GM12873 (cell line): ENCODE results near the gene ZNF610.

Experiments
- CTCF ChIP-seq: IDR thresholded peaks from 2 replicates; pipeline ENCODE4 v1.5.1; 2012; ENCODE audit warnings: low read depth, mild to moderate bottlenecking, moderate library complexity, low read length, control low read depth; ENCODE audit not compliant: insufficient read depth; ENCODE audit errors: missing control alignments

Gene ZNF610

GRCh38 chr19:52322429-52322828 is 13.6 kb upstream of the ZNF610 start:
- no peak for TF ChIP-seq CTCF

GRCh38 chr19:52331757-52332156 is 4.3 kb upstream of the ZNF610 start:
- no peak for TF ChIP-seq CTCF

GRCh38 chr19:52335768-52336116 is 301 bp upstream of the ZNF610 start:
- TF ChIP-seq CTCF: no peak

- no peak for TF ChIP-seq CTCF
Measured at GRCh38 chr19:52336791-52337381, 843 bp downstream of the ZNF610 start.

- peak; percentile 73 for TF ChIP-seq CTCF
Measured at GRCh38 chr19:52343548-52343947, 7.5 kb downstream of the ZNF610 start.

- no peak for TF ChIP-seq CTCF
Measured at GRCh38 chr19:52345162-52345561, 9.1 kb downstream of the ZNF610 start.

- peak; percentile 29 for TF ChIP-seq CTCF
Measured at GRCh38 chr19:52351512-52351911, 15.5 kb downstream of the ZNF610 start.
